HEK293T (cell line): ENCODE results near the gene SLC6A4.

Source experiments
- ARNT ChIP-seq: fragments of 450-650 bp; IDR thresholded peaks from 2 replicates; pipeline ENCODE4 v1.6.1; 2017; ENCODE audit warnings: mild to moderate bottlenecking
- BHLHE40 ChIP-seq: fragments of 450-650 bp; IDR thresholded peaks from 2 replicates; pipeline ENCODE4 v1.6.1; 2016; ENCODE audit warnings: mild to moderate bottlenecking, moderate library complexity, borderline replicate concordance
- ELF4 ChIP-seq: fragments of 450-650 bp; IDR thresholded peaks from 2 replicates; pipeline ENCODE4 v1.6.1; 2017; ENCODE audit warnings: antibody characterized with exemption
- FOXA1 ChIP-seq: fragments of 450-650 bp; IDR thresholded peaks from 2 replicates; pipeline ENCODE4 v1.6.1; 2016; ENCODE audit warnings: mild to moderate bottlenecking
- FOXK2 ChIP-seq: fragments of 450-650 bp; IDR thresholded peaks from 2 replicates; pipeline ENCODE4 v1.6.1; 2016; ENCODE audit warnings: mild to moderate bottlenecking
- FOXM1 ChIP-seq: fragments of 450-650 bp; IDR thresholded peaks from 2 replicates; pipeline ENCODE4 v1.6.1; 2017; ENCODE audit warnings: mild to moderate bottlenecking, borderline replicate concordance
- HDGF ChIP-seq: fragments of 450-650 bp; IDR thresholded peaks from 2 replicates; pipeline ENCODE4 v1.6.1; 2017; ENCODE audit warnings: antibody characterized with exemption, borderline replicate concordance
- LEF1 ChIP-seq: fragments of 450-650 bp; IDR thresholded peaks from 2 replicates; pipeline ENCODE4 v1.6.1; 2017; ENCODE audit warnings: mild to moderate bottlenecking, borderline replicate concordance
- NFRKB ChIP-seq: fragments of 450-650 bp; IDR thresholded peaks from 2 replicates; pipeline ENCODE4 v1.6.1; 2016; ENCODE audit warnings: mild to moderate bottlenecking, moderate library complexity
- SP1 ChIP-seq: fragments of 450-650 bp; IDR thresholded peaks from 2 replicates; pipeline ENCODE4 v1.6.1; 2017
- SUZ12 ChIP-seq: fragments of 450-650 bp; IDR thresholded peaks from 2 replicates; pipeline ENCODE4 v1.6.1; 2016; ENCODE audit warnings: mild to moderate bottlenecking
- TARDBP ChIP-seq: fragments of 450-650 bp; IDR thresholded peaks from 2 replicates; pipeline ENCODE4 v1.6.1; 2016
- ZNF384 ChIP-seq: fragments of 450-650 bp; IDR thresholded peaks from 2 replicates; pipeline ENCODE4 v1.6.1; 2016
- TF ChIP-seq, protein P1 (sequence below): fragments of 450-650 bp; IDR thresholded peaks from 2 replicates; pipeline ENCODE4 v1.6.1; 2016

DNA sequence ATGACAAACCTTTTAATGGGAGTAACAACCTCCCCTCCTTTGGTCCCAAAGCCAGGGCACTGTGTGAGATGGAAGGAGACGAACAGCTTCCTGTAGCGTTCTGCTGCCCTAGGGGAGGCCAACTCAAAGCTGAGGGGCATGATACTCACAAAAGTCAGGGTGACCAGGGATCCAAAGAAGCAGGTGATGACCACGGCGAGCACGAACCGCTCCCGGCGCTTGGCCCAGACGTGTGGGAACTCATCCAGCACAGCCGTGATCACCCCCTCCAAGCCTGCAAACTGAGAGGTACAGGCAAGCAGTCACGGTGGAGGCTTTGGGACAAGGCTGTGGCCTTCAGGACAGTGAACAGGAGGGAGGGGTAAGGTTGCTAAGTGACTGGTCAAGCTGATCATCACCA is 25.1 kb downstream of the SLC6A4 start:
- no peak for TF ChIP-seq SP1
- no peak for TF ChIP-seq FOXK2
- TF ChIP-seq BHLHE40 = no peak
- TF ChIP-seq TARDBP = no peak
- TF ChIP-seq SUZ12 = no peak
- no peak for TF ChIP-seq FOXM1
- TF ChIP-seq LEF1 = no peak
- TF ChIP-seq HDGF = no peak
- no peak for TF ChIP-seq NFRKB
- no peak for TF ChIP-seq ZNF384
- TF ChIP-seq FOXA1 = no peak
- TF ChIP-seq ELF4 = no peak
- no peak for TF ChIP-seq ARNT
- TF ChIP-seq, protein P1, sequence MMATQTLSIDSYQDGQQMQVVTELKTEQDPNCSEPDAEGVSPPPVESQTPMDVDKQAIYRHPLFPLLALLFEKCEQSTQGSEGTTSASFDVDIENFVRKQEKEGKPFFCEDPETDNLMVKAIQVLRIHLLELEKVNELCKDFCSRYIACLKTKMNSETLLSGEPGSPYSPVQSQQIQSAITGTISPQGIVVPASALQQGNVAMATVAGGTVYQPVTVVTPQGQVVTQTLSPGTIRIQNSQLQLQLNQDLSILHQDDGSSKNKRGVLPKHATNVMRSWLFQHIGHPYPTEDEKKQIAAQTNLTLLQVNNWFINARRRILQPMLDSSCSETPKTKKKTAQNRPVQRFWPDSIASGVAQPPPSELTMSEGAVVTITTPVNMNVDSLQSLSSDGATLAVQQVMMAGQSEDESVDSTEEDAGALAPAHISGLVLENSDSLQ = no peak
